ENCODE results near the gene EHHADH. TPM values are rescaled to one million over a fixed set of nuclear protein-coding genes. Genes with fewer than 3 reads are reported as not detected.

EHHADH gene
- total and polyA plus RNA-seq, 4 donors = 44.3 to 378 (median 94.9) TPM

DNA sequence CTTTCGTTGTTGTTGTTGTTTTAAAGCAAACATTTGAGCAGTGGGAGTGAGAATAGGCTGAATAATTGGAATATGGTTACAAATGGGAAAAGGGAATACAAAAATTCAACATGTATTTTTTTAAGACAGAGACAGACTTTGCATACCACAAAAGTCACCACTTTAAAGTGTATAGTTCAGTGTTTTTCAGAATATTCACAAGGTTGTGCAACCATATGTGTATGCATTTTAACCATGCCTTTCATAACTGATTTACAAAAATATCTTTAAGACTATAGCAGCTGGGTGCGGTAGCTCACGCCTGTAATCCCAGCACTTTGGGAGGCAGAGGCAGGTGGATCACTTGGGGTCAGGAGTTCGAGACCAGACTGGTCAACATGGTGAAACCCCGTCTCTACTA, 41.3 kb downstream of the EHHADH start (continued):
- TF ChIP-seq CTCF (IDR thresholded peaks at IDR 0.05; ENCODE audit: low read depth, low read length, missing input control) = no peak
- no peak for TF ChIP-seq EGR1 (IDR thresholded peaks at IDR 0.05; ENCODE audit: low read depth in 2 of 2)
- no peak for TF ChIP-seq FOXA2 (IDR thresholded peaks at IDR 0.05)
- TF ChIP-seq ATF3 (IDR thresholded peaks at IDR 0.05) = no peak
- TF ChIP-seq YY1 (IDR thresholded peaks at IDR 0.05) = no peak
- no peak for TF ChIP-seq HNF4A (conservative IDR thresholded peaks at IDR 0.05)
- no peak for TF ChIP-seq RAD21 (IDR thresholded peaks at IDR 0.05)

- no peaks in the 10 kb centered on the region for H3K27me3 ChIP-seq (ENCODE audit: control insufficient read depth in 4 of 4, insufficient read depth in 4 of 4, low read length in 3 of 4)
- H3K36me3 ChIP-seq (ENCODE audit: control insufficient read depth in 4 of 4, insufficient read depth in 3 of 4, low read depth in 1 of 4, low read length in 3 of 4) = peaks cover 4 to 28% (median 18%) of the 10 kb centered on the region in 4 donors
- TF ChIP-seq CTCF (IDR thresholded peaks at IDR 0.05; ENCODE audit: low read depth, low read length, missing input control) = no peak
- no peak for TF ChIP-seq NR2F2 (IDR thresholded peaks at IDR 0.05)
- TF ChIP-seq, protein P1, sequence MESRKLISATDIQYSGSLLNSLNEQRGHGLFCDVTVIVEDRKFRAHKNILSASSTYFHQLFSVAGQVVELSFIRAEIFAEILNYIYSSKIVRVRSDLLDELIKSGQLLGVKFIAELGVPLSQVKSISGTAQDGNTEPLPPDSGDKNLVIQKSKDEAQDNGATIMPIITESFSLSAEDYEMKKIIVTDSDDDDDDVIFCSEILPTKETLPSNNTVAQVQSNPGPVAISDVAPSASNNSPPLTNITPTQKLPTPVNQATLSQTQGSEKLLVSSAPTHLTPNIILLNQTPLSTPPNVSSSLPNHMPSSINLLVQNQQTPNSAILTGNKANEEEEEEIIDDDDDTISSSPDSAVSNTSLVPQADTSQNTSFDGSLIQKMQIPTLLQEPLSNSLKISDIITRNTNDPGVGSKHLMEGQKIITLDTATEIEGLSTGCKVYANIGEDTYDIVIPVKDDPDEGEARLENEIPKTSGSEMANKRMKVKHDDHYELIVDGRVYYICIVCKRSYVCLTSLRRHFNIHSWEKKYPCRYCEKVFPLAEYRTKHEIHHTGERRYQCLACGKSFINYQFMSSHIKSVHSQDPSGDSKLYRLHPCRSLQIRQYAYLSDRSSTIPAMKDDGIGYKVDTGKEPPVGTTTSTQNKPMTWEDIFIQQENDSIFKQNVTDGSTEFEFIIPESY (IDR thresholded peaks at IDR 0.05) = no peak
- TF ChIP-seq JUND (IDR thresholded peaks at IDR 0.05) = no peak
- no peak for TF ChIP-seq YY1 (IDR thresholded peaks at IDR 0.05)
- TF ChIP-seq RXRA (IDR thresholded peaks at IDR 0.05) = no peak
- TF ChIP-seq TAF1 (conservative IDR thresholded peaks at IDR 0.05) = no peak
- 94% methylated on average over 4 of the region's 4 CpGs for WGBS
- no peak for DNase-seq (ENCODE audit: low spot score)
- H3K4me1 ChIP-seq (ENCODE audit: control insufficient read depth in 4 of 4, insufficient read depth in 4 of 4, low read length in 3 of 4) = peaks cover 0 to 20% (median 8%) of the 10 kb centered on the region in 4 donors
- H3K9me3 ChIP-seq (ENCODE audit: control insufficient read depth in 4 of 4, low read length in 3 of 4) = no peaks in the 10 kb centered on the region
- no peak overlapping the region for H3K4me3 ChIP-seq (ENCODE audit: low read depth in 1 of 3, low read length in 3 of 3)
- H3K9ac ChIP-seq (ENCODE audit: low read depth in 1 of 2, low read length in 2 of 2) = no peak overlapping the region
- H3K27ac ChIP-seq (ENCODE audit: low read depth in 1 of 2, low read length in 2 of 2) = no peak overlapping the region
Measured at GRCh38 chr3:185212086-185212485, 41.8 kb downstream of the EHHADH start.

GRCh38 chr3:185210621-185211142, 43.2 kb downstream of the EHHADH start:
- no peak for TF ChIP-seq SP1 (IDR thresholded peaks at IDR 0.05)
- no peak for TF ChIP-seq FOXA1 (IDR thresholded peaks at IDR 0.05)
- TF ChIP-seq NR2F2 (IDR thresholded peaks at IDR 0.05) = no peak
- TF ChIP-seq CTCF (IDR thresholded peaks at IDR 0.05; ENCODE audit: low read depth, low read length, missing input control) = no peak
- no peak for TF ChIP-seq HNF4G (IDR thresholded peaks at IDR 0.05)
- no peak for TF ChIP-seq GABPA (IDR thresholded peaks at IDR 0.05 in 1 of 2, conservative IDR thresholded peaks at IDR 0.05 in 1 of 2)
- TF ChIP-seq ATF3 (IDR thresholded peaks at IDR 0.05) = no peak
- 94% methylated on average over 4 of the region's 4 CpGs for WGBS
- H3K4me1 ChIP-seq (ENCODE audit: control insufficient read depth in 4 of 4, insufficient read depth in 4 of 4, low read length in 3 of 4) = peaks cover 0 to 12% (median 3%) of the 10 kb centered on the region in 4 donors
- no peaks in the 10 kb centered on the region for H3K27me3 ChIP-seq (ENCODE audit: control insufficient read depth in 4 of 4, insufficient read depth in 4 of 4, low read length in 3 of 4)
- H3K9me3 ChIP-seq (ENCODE audit: control insufficient read depth in 4 of 4, low read length in 3 of 4) = no peaks in the 10 kb centered on the region
- no peak overlapping the region for H3K4me3 ChIP-seq (ENCODE audit: low read depth in 1 of 3, low read length in 3 of 3)
- no peak overlapping the region for H3K27ac ChIP-seq (ENCODE audit: low read depth in 1 of 2, low read length in 2 of 2)
- H3K9ac ChIP-seq (ENCODE audit: low read depth in 1 of 2, low read length in 2 of 2) = no peak overlapping the region
- no peak for DNase-seq (ENCODE audit: low spot score)
- peaks cover 4 to 24% (median 18%) of the 10 kb centered on the region in 4 donors for H3K36me3 ChIP-seq (ENCODE audit: control insufficient read depth in 4 of 4, insufficient read depth in 3 of 4, low read depth in 1 of 4, low read length in 3 of 4)
